Keratinocyte (primary cell): ENCODE results near the gene DCAF4. TPM values are rescaled to one million over a fixed set of nuclear protein-coding genes. Genes with fewer than 3 reads are reported as not detected.

Experiments used
- DNase-seq: peaks from one replicate; pipeline ENCODE4 v3.0.0-alpha.2; 2011; ENCODE audit warnings: low read depth, missing footprints, low spot score
- FAIRE-seq: peaks from 2 replicates; lab custom pipeline; 2011; peaks lifted over from hg19 to GRCh38; lab: Jason Lieb, UNC
- H2AFZ ChIP-seq: 2 replicates; pipeline ENCODE4 v1.6.0; 2012; ENCODE audit warnings: low read length, control low read depth, inconsistent platforms; ENCODE audit not compliant: control insufficient read depth
- H3K27ac ChIP-seq: 2 replicates; pipeline ENCODE4 v1.5.1; 2011; ENCODE audit warnings: low read length; ENCODE audit not compliant: control insufficient read depth, insufficient read depth
- H3K27me3 ChIP-seq: 3 replicates; pipeline ENCODE4 v1.6.0; 2011; ENCODE audit warnings: low read length; ENCODE audit not compliant: control insufficient read depth, insufficient read depth; ENCODE audit errors: extremely low read depth
- H3K36me3 ChIP-seq, 2 experiments: 2 replicates in 1 of 2; 3 replicates in 1 of 2; pipeline ENCODE4 v1.5.1; 2011; ENCODE audit warnings: low read length in 2 of 2, mild to moderate bottlenecking in 1 of 2; ENCODE audit not compliant: control insufficient read depth in 2 of 2, insufficient read depth in 2 of 2; ENCODE audit errors: extremely low read depth in 1 of 2
- H3K4me1 ChIP-seq: 3 replicates; pipeline ENCODE4 v1.5.1; 2011; ENCODE audit warnings: low read length; ENCODE audit not compliant: control insufficient read depth, insufficient read depth; ENCODE audit errors: extremely low read depth
- H3K4me2 ChIP-seq: 3 replicates; pipeline ENCODE4 v1.6.0; 2011; ENCODE audit warnings: low read depth, low read length; ENCODE audit not compliant: control insufficient read depth, insufficient read depth; ENCODE audit errors: extremely low read depth
- H3K4me3 ChIP-seq, 3 experiments: fragments of 200-600 bp in 1 of 3; sonication (generic) in 1 of 3; 2 replicates in 2 of 3; 3 replicates in 1 of 3; pipeline ENCODE4 v1.5.1; 2011 to 2016; ENCODE audit warnings: low read length in 3 of 3, mild to moderate bottlenecking in 3 of 3, control low read depth in 2 of 3, inconsistent platforms in 1 of 3, low read depth in 1 of 3, mixed read lengths in 1 of 3, mixed run types in 1 of 3, moderate library complexity in 1 of 3; ENCODE audit not compliant: control insufficient read depth in 2 of 3, insufficient read depth in 2 of 3; ENCODE audit errors: extremely low read depth in 1 of 3
- H3K79me2 ChIP-seq: 2 replicates; pipeline ENCODE4 v1.6.0; 2012; ENCODE audit warnings: low read length; ENCODE audit not compliant: control insufficient read depth, insufficient read depth
- H3K9ac ChIP-seq: 3 replicates; pipeline ENCODE4 v1.6.0; 2011; ENCODE audit warnings: low read length; ENCODE audit not compliant: control insufficient read depth, insufficient read depth; ENCODE audit errors: extremely low read depth
- H3K9me1 ChIP-seq: 3 replicates; pipeline ENCODE4 v1.6.0; 2011; ENCODE audit warnings: low read length; ENCODE audit not compliant: control insufficient read depth, insufficient read depth; ENCODE audit errors: extremely low read depth
- H3K9me3 ChIP-seq: 2 replicates; pipeline ENCODE4 v1.5.1; 2012; ENCODE audit warnings: low read depth, low read length; ENCODE audit not compliant: control insufficient read depth
- H4K20me1 ChIP-seq: 3 replicates; pipeline ENCODE4 v1.6.0; 2011; ENCODE audit warnings: low read length; ENCODE audit not compliant: control insufficient read depth, insufficient read depth; ENCODE audit errors: extremely low read depth
- CTCF ChIP-seq, 3 experiments: IDR thresholded peaks in 1 of 3; conservative IDR thresholded peaks in 1 of 3; optimal IDR thresholded peaks in 1 of 3; 2 replicates in 2 of 3; 3 replicates in 1 of 3; pipeline versions ENCODE3 to v1.5.1; 2011; ENCODE audit warnings: low read length in 3 of 3, mild to moderate bottlenecking in 3 of 3, moderate library complexity in 2 of 3, control low read depth in 1 of 3, inconsistent platforms in 1 of 3; ENCODE audit not compliant: insufficient read depth in 2 of 3; ENCODE audit errors: extremely low read depth in 1 of 3
- EZH2 ChIP-seq: IDR thresholded peaks from one replicate; pipeline ENCODE4 v1.6.1; 2012; ENCODE audit warnings: inconsistent platforms, mild to moderate bottlenecking, low read length, moderate library complexity
- dilution Hi-C: fragments of 300-500 bp; cut with MboI; formaldehyde crosslinking; loops from one replicate; pipeline ENCODE4 v1.7.0; 2020; ENCODE audit warnings: low sequenced_read_pairs; ENCODE audit not compliant: extremely low pct_ligation_motif_present
- polyA plus RNA-seq, 5 experiments: library from polyadenylated mRNA; depleted of rRNA in 3 of 5; stranded (reverse) in 3 of 5; stranded (forward) in 1 of 5; unstranded in 1 of 5; fragments of >200 nt; gene quantifications; 1 replicate in 1 of 5; 2 replicates in 3 of 5; 3 replicates in 1 of 5; pipeline versions ENCODE4 v1.2.1 to v1.2.3, GENCODE V29; 2011 to 2012; ENCODE audit warnings: missing spikeins in 2 of 5, low read depth in 1 of 5, low replicate concordance in 1 of 5

Gene DCAF4
- polyA plus RNA-seq, 1 donor (not counting 4 experiments of a cell fraction or from before 2014, with no cell fraction given): 26.1 TPM

GRCh38 chr14:72898448-72898847 is 27.8 kb upstream of the DCAF4 start:
- H3K79me2 ChIP-seq: no peaks in the 10 kb centered on the region
- no peaks in the 10 kb centered on the region for H3K9me1 ChIP-seq
- H3K9ac ChIP-seq: no peak overlapping the region
- peaks cover 10% of the 10 kb centered on the region for H3K4me1 ChIP-seq
- H3K27ac ChIP-seq: no peak overlapping the region
- H2AFZ ChIP-seq: no peak overlapping the region
- no peak overlapping the region for H3K4me2 ChIP-seq
- FAIRE-seq (no peak), DNase-seq (no peak)
- no peaks in the 10 kb centered on the region for H4K20me1 ChIP-seq
- dilution Hi-C loops: no loop called here
- H3K4me3 ChIP-seq: no peak overlapping the region
- H3K9me3 ChIP-seq: no peaks in the 10 kb centered on the region
- no peaks in the 10 kb centered on the region for H3K27me3 ChIP-seq
- TF ChIP-seq EZH2 (no peak), CTCF (optimal IDR thresholded peaks at IDR 0.05 in 1 of 3, IDR thresholded peaks at IDR 0.05 in 1 of 3, conservative IDR thresholded peaks at IDR 0.05 in 1 of 3; ENCODE audit: extremely low read depth in 1 of 3, insufficient read depth in 2 of 3, low read length in 3 of 3) (no peak)
- no peaks in the 10 kb centered on the region for H3K36me3 ChIP-seq

- no peak overlapping the region for H3K9ac ChIP-seq
- H3K9me3 ChIP-seq: no peaks in the 10 kb centered on the region
- dilution Hi-C loops: no loop called here
- no peaks in the 10 kb centered on the region for H3K4me1 ChIP-seq
- H3K9me1 ChIP-seq: no peaks in the 10 kb centered on the region
- H3K36me3 ChIP-seq: no peaks in the 10 kb centered on the region
- no peak for DNase-seq
- no peak for FAIRE-seq
- TF ChIP-seq CTCF (optimal IDR thresholded peaks at IDR 0.05 in 1 of 3, IDR thresholded peaks at IDR 0.05 in 1 of 3, conservative IDR thresholded peaks at IDR 0.05 in 1 of 3; ENCODE audit: extremely low read depth in 1 of 3, insufficient read depth in 2 of 3, low read length in 3 of 3) (no peak), EZH2 (no peak)
- no peak overlapping the region for H2AFZ ChIP-seq
- no peaks in the 10 kb centered on the region for H3K27me3 ChIP-seq
- H3K27ac ChIP-seq: no peak overlapping the region
- no peak overlapping the region for H3K4me3 ChIP-seq
- H3K4me2 ChIP-seq: no peak overlapping the region
- H3K79me2 ChIP-seq: no peaks in the 10 kb centered on the region
- H4K20me1 ChIP-seq: no peaks in the 10 kb centered on the region
These were observed 24.9 kb upstream of the DCAF4 start for GRCh38 chr14:72901361-72901760.
